Mucosa of rectum (tissue), 2 donors: ENCODE measurements around the gene CREB1.

Experiments
- H3K27ac ChIP-seq, 2 donors: one replicate each; pipeline ENCODE4 v1.7.0; 2013; ENCODE audit warnings: inconsistent platforms in 2 of 2, low read depth in 2 of 2, low read length in 2 of 2
- H3K27me3 ChIP-seq, 2 donors: one replicate each; pipeline ENCODE4 v1.7.0; 2013; ENCODE audit warnings: low read length in 2 of 2; ENCODE audit not compliant: control insufficient read depth in 2 of 2, insufficient read depth in 2 of 2
- H3K36me3 ChIP-seq, 2 donors: one replicate each; pipeline ENCODE4 v1.7.0; 2013; ENCODE audit warnings: low read length in 2 of 2; ENCODE audit not compliant: control insufficient read depth in 2 of 2, insufficient read depth in 2 of 2
- H3K4me1 ChIP-seq, 2 donors: one replicate each; pipeline ENCODE4 v1.7.0; 2013; ENCODE audit warnings: low read length in 2 of 2, mild to moderate bottlenecking in 1 of 2; ENCODE audit not compliant: control insufficient read depth in 2 of 2, insufficient read depth in 2 of 2
- H3K4me3 ChIP-seq, 2 donors: one replicate each; pipeline ENCODE4 v1.7.0; 2013; ENCODE audit warnings: low read length in 2 of 2
- H3K9ac ChIP-seq, 2 donors: one replicate each; pipeline ENCODE4 v1.7.0; 2013; ENCODE audit warnings: low read length in 2 of 2, low read depth in 1 of 2, mild to moderate bottlenecking in 1 of 2
- H3K9me3 ChIP-seq, 2 donors: one replicate each; pipeline ENCODE4 v1.7.0; 2013; ENCODE audit warnings: low read length in 2 of 2; ENCODE audit not compliant: control insufficient read depth in 2 of 2
- donor health status: healthy.
- donor health status: Normal muscosa, but diverticular disease.

Gene CREB1

DNA sequence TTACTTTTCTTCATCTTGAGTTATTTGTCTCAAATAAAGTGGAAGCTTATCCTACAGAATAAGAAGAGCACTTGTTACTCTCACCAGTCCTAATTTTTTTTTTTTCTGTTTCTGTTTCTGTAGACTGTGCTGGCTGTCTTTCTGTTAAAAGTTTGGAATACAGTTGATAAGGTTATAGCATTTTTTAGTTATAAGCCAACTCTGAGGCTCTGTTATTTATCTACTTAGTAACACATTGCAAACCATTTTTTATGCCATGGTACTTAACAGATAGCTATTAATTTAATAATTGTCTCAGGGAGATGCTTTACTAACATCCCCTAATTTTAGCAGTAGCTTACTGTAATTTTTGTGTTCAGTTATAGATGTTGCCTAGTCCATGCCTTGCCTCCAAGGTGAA lies 37.9 kb downstream of the CREB1 start:
- Histone ChIP-seq H3K27ac (no peak overlapping the region), H3K4me3 (no peak overlapping the region), H3K27me3 (no peaks in the 10 kb centered on the region), H3K9ac (no peak overlapping the region), H3K9me3 (no peaks in the 10 kb centered on the region), H3K4me1 (no peaks in the 10 kb centered on the region), H3K36me3 (peaks cover 24 to 27% of the 10 kb centered on the region in 2 donors)

DNA sequence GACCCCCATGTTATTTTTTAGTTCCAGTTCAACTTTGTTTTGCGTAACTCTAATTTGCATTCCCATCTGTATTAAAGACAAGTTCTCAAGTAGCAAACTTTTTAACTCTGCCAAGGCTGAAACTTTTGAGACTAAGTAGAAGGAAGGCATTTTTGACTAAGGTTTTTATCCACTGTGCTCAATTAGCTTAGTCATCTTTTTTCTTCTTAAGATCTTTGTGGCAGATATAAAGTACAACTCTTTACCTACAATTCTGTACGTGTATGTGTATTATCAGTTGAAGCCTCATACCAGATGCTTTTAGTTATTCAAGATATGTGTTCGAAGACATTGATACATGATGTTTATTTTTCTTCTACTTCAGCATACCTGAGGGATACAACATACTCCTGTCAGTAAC lies 41.6 kb downstream of the CREB1 start:
- H3K4me1 ChIP-seq = no peaks in the 10 kb centered on the region
- H3K36me3 ChIP-seq = peaks cover 33 to 39% of the 10 kb centered on the region in 2 donors
- no peak overlapping the region for H3K27ac ChIP-seq
- H3K9ac ChIP-seq = no peak overlapping the region
- H3K9me3 ChIP-seq = no peaks in the 10 kb centered on the region
- H3K27me3 ChIP-seq = no peaks in the 10 kb centered on the region
- no peak overlapping the region for H3K4me3 ChIP-seq

DNA sequence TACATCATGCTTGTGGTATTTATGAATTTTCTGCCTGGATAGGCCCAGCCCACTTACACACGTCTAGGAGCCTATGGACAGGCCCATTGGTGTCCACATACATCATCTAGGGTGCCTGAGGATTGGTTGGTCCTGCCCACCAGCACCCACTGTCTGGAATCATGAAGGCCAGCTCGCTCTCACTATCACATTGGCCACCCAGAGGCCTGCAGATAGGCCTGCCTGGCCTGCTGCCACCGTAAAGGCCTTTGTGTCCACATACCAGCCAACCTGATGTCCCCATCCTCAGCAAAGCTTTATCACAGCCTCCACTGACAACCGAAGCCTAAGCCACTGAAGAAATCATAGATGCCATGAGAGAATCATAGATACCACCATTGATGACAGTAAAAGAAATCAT lies 55.2 kb downstream of the CREB1 start:
- Histone ChIP-seq H3K27me3 (no peaks in the 10 kb centered on the region), H3K4me1 (no peaks in the 10 kb centered on the region), H3K4me3 (no peak overlapping the region), H3K36me3 (peaks cover 35 to 50% of the 10 kb centered on the region in 2 donors), H3K27ac (no peak overlapping the region), H3K9me3 (no peaks in the 10 kb centered on the region), H3K9ac (no peak overlapping the region)

DNA sequence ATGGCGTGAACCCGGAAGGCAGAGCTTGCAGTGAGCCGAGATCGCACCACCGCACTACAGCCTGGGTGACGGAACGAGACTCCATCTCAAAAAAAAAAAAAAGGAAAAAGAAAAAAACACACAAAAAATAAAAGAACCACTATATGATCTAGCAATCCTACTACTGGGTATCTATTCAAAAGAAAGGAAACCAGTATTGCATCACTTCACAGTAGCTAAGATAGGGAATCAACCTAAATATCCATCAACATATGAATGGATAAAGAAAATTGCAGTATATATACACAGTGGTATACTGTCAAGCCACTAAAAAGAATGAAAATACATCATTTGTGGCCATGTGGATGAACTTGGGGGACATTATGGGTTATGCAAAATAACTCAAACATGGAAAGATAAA lies 57.5 kb downstream of the CREB1 start:
- Histone ChIP-seq H3K27ac (no peak overlapping the region), H3K4me3 (no peak overlapping the region), H3K27me3 (no peaks in the 10 kb centered on the region), H3K36me3 (peaks cover 29 to 37% of the 10 kb centered on the region in 2 donors), H3K4me1 (no peaks in the 10 kb centered on the region), H3K9ac (no peak overlapping the region), H3K9me3 (no peaks in the 10 kb centered on the region)

DNA sequence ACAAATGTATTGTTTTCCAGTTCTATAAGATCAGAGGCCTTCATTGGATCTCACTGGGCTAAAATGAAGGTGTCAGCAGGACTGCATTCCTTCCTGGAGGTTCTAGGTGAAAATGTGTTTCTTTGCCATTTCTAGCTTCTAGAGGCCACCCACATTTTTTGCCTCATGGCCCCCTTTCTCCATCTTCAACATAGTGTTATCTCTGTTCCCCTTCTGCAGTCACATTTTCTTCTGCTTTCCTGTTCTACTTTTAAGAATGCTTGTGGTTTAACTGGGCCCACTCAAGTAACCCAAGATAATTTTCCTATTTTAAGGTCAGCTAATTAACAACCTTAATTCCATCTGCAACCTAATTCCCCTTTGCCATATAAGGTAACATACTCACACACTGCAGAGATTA lies 59.4 kb downstream of the CREB1 start:
- no peaks in the 10 kb centered on the region for H3K4me1 ChIP-seq
- H3K27me3 ChIP-seq = no peaks in the 10 kb centered on the region
- no peaks in the 10 kb centered on the region for H3K9me3 ChIP-seq
- no peak overlapping the region for H3K27ac ChIP-seq
- no peak overlapping the region for H3K4me3 ChIP-seq
- no peak overlapping the region for H3K9ac ChIP-seq
- peaks cover 26 to 31% of the 10 kb centered on the region in 2 donors for H3K36me3 ChIP-seq

DNA sequence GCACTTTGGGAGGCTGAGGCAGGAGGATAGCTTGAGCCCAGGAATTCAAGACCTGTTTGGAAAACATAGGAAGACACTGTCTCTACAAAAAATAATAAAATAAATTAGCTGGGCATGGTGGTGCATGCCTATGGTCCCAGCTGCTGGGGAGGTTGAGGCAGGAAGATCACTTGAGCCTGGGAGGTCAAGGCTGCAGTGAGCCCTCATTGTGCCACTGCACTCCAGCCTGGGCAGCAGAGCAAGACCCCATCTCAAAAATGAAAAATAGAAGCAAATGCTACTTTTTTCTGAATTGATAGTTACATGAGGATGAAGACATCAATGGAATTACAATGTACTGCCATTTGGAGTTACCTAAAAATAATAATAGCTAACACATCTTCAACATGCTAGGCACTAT lies 63.5 kb downstream of the CREB1 start:
- Histone ChIP-seq H3K36me3 (peaks cover 16 to 24% of the 10 kb centered on the region in 2 donors), H3K27me3 (no peaks in the 10 kb centered on the region), H3K27ac (no peak overlapping the region), H3K9ac (no peak overlapping the region), H3K9me3 (no peaks in the 10 kb centered on the region), H3K4me3 (no peak overlapping the region), H3K4me1 (no peaks in the 10 kb centered on the region)

DNA sequence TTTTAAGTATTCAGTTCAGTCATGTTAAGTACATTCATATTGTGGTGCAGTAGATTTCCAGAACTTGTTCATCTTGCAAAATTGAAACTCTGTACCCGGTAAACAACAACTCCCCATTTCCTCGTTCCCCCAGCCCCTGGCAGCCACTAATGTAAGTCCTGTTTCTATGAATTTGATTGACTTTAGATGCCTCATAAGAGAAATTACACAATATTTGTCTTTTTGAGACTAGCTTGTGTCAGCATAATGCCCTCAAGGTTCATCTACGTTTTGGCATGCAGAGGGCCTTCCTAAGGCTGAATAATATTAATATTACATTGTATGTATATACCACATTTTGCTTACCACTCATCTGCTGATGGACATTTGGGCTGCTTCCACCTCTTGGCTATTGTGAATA lies 64.5 kb downstream of the CREB1 start:
- Histone ChIP-seq H3K36me3 (peaks cover 13 to 24% of the 10 kb centered on the region in 2 donors), H3K9ac (no peak overlapping the region)

DNA sequence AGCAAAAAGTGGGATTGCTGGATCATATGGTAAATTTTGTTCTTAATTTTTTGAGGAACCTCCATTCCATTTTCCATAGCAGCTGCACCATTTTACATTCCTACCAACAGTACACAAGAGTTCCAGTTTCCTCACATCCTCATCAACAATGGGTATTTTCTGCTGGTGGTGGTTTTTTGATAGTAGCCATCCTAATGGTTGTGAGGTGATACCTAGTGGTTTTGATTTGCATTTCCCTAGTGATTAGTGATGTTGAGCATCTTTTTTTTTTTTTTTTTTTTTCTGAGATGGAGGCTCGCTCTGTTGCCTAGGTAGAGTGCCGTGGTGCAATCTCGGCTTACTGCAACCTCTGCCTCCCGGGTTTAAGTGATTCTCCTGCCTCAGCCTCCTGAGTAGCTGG lies 65.0 kb downstream of the CREB1 start:
- Histone ChIP-seq H3K9me3 (no peaks in the 10 kb centered on the region), H3K36me3 (peaks cover 12 to 21% of the 10 kb centered on the region in 2 donors), H3K4me3 (no peak overlapping the region), H3K27me3 (no peaks in the 10 kb centered on the region), H3K9ac (no peak overlapping the region), H3K4me1 (no peaks in the 10 kb centered on the region), H3K27ac (no peak overlapping the region)

More for the DNA sequence above, 64.5 kb downstream of the CREB1 start:
- Histone ChIP-seq H3K9me3 (no peaks in the 10 kb centered on the region), H3K4me3 (no peak overlapping the region), H3K27me3 (no peaks in the 10 kb centered on the region), H3K27ac (no peak overlapping the region), H3K4me1 (no peaks in the 10 kb centered on the region)

DNA sequence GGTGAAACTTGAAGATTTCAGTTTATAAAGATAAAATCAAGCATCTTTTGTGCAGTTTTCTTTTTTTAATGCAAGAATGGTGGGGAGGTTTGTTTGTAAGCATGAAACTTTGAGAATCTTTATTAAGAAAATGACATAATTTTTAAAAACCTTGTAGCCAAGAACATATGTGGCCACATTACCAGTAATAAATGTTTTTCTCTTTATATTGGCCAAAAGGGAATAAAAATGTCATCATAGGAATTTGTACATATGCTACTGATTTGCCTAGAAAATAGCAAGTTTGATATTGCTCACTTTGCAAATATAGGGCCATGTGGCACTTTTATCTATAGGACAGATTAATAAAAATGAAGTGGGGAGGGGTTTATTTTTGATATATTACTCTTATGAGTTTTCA lies 69.9 kb downstream of the CREB1 start:
- no peaks in the 10 kb centered on the region for H3K27me3 ChIP-seq
- H3K4me3 ChIP-seq = no peak overlapping the region
- no peak overlapping the region for H3K9ac ChIP-seq
- H3K36me3 ChIP-seq = peaks cover 6 to 16% of the 10 kb centered on the region in 2 donors
- H3K9me3 ChIP-seq = no peaks in the 10 kb centered on the region
- no peak overlapping the region for H3K27ac ChIP-seq
- H3K4me1 ChIP-seq = no peaks in the 10 kb centered on the region

DNA sequence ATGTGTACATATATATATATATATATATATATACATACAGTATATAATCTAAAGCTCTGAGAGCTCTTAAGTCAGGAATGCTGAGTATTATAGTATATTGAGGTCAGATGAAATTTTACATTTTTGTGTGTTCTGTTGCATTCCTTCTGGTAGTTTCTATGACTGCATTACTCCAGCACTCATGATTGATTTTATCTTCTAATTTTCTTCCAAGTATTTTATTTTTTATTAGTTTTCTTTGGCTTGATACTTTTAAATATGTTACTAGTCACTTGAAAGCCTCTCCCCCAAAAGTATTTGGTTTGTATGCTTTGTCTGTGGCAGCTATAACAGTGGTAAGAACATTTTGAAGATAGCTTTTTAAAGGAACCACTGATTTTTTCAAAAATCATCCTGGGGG lies 70.5 kb downstream of the CREB1 start:
- peaks cover 6 to 16% of the 10 kb centered on the region in 2 donors for H3K36me3 ChIP-seq
- no peak overlapping the region for H3K4me3 ChIP-seq
- no peaks in the 10 kb centered on the region for H3K9me3 ChIP-seq
- H3K27me3 ChIP-seq = no peaks in the 10 kb centered on the region
- H3K27ac ChIP-seq = no peak overlapping the region
- no peaks in the 10 kb centered on the region for H3K4me1 ChIP-seq
- no peak overlapping the region for H3K9ac ChIP-seq

DNA sequence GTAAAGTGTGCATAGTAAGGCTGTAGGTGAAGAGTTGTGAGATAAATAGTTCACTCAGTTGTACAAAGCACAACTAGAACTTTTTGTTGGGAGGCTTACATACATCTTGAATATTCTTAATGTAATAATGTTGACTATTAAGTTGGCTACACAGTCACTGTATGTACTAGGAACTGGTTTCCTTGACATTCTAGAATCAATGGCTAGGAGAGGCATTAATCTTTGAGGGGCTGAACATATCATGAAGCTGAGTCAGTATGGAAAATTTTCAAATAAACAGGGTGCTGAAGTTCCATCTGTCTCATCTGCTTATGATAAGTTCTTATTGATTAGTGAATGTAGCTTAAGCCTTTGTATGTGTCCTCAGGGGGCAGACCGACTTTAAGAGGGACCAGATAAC lies 72.0 kb downstream of the CREB1 start:
- Histone ChIP-seq H3K9ac (no peak overlapping the region), H3K4me3 (no peak overlapping the region), H3K27me3 (no peaks in the 10 kb centered on the region), H3K36me3 (peaks cover 6 to 11% of the 10 kb centered on the region in 2 donors), H3K27ac (no peak overlapping the region), H3K9me3 (no peaks in the 10 kb centered on the region), H3K4me1 (no peaks in the 10 kb centered on the region)
